PC-3 (cell line): ENCODE data around the gene ATP7A.

ENCODE experiments used
- CTCF ChIP-seq: fragments of 300-600 bp; sonication (generic); conservative IDR thresholded peaks from 2 replicates; pipeline ENCODE4 v1.5.1; 2017; ENCODE audit warnings: antibody characterized with exemption, low read depth, mild to moderate bottlenecking, low read length
- EZH2 ChIP-seq: fragments of 300-600 bp; sonication (generic); IDR thresholded peaks from one replicate; pipeline ENCODE4 v1.6.1; 2017; ENCODE audit warnings: antibody characterized with exemption, mild to moderate bottlenecking, low read length; ENCODE audit not compliant: unreplicated experiment
- EZH2phosphoT487 ChIP-seq: fragments of 300-600 bp; sonication (generic); IDR thresholded peaks from 2 replicates; pipeline ENCODE4 v1.6.1; 2018; ENCODE audit warnings: mild to moderate bottlenecking, antibody characterized with exemption, low read length, borderline replicate concordance

- no peak for TF ChIP-seq EZH2
- no peak for TF ChIP-seq CTCF
- TF ChIP-seq EZH2phosphoT487 = no peak
Measured at GRCh38 chrX:77922787-77923186, 12.3 kb downstream of the ATP7A start.
